ENCODE results near the gene KIAA2012.

Gene KIAA2012

GRCh38 chr2:202194418-202194817 is 121.4 kb downstream of the KIAA2012 start:
- no peaks in the 10 kb centered on the region for H3K27me3 ChIP-seq (ENCODE audit: insufficient read depth, poor library complexity, severe bottlenecking)
- H3K4me3 ChIP-seq (replicated peaks; ENCODE audit: insufficient read depth, low read length), result no peak overlapping the region
- TF ChIP-seq CTCF (IDR thresholded peaks at IDR 0.05; ENCODE audit: insufficient read depth, low read length) (no peak), POLR2AphosphoS5 (IDR thresholded peaks at IDR 0.05; ENCODE audit: low read depth) (no peak), REST (IDR thresholded peaks at IDR 0.05; ENCODE audit: insufficient replicate concordance, low read depth) (no peak), GABPA (IDR thresholded peaks at IDR 0.05; ENCODE audit: low read depth) (no peak), SPI1 (IDR thresholded peaks at IDR 0.05; ENCODE audit: borderline replicate concordance, low read depth) (no peak)
- no peak overlapping the region for H3K27ac ChIP-seq (replicated peaks)
- DNase-seq (ENCODE audit: low read depth in 1 of 2, low spot score in 1 of 2), result no peak

DNA sequence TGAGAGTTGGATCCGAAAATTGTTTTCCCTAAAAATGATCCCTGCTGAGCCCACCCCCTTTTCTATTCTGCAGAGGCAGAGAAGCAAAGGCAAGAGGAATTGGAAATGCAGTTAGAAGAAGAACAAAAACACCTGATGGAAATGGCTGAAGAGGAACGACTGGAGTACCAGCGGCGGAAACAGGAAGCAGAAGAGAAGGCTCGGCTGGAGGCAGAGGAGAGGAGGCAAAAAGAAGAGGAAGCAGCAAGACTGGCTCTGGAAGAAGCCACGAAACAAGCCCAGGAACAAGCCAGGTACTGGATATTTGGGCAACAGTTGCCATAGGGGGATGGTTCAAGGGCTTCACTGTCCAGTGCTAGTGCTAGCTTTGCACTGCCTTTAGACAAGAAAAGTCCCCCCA is 123.7 kb downstream of the KIAA2012 start:
- DNase-seq (ENCODE audit: low read depth in 1 of 2, low spot score in 1 of 2), result peak; percentile 14 to 76

More for the DNA sequence above, 123.7 kb downstream of the KIAA2012 start:
- H3K27me3 ChIP-seq (ENCODE audit: insufficient read depth, poor library complexity, severe bottlenecking), result no peaks in the 10 kb centered on the region
- TF ChIP-seq REST (IDR thresholded peaks at IDR 0.05; ENCODE audit: insufficient replicate concordance, low read depth), result peak; percentile 29
- TF ChIP-seq SPI1 (IDR thresholded peaks at IDR 0.05; ENCODE audit: borderline replicate concordance, low read depth), result peak; percentile 65; the same call in 1 of the 2 replicates
- TF ChIP-seq GABPA (IDR thresholded peaks at IDR 0.05; ENCODE audit: low read depth), result peak; percentile 75
- no peak for TF ChIP-seq CTCF (IDR thresholded peaks at IDR 0.05; ENCODE audit: insufficient read depth, low read length)
- peak; percentile 47; the same call in 1 of the 2 replicates for TF ChIP-seq POLR2AphosphoS5 (IDR thresholded peaks at IDR 0.05; ENCODE audit: low read depth)
- H3K27ac ChIP-seq (replicated peaks), result 0 out of 2 replicates have a peak overlapping the region, but pooled peaks have one; percentile 21
- H3K4me3 ChIP-seq (replicated peaks; ENCODE audit: insufficient read depth, low read length), result no peak overlapping the region

Data from HL-60 (cell line).